ENCODE data around the gene HIF1A.
A peak's percentile ranks its signal among the peaks of the same experiment; 100 is the strongest.
"Not testable (repeated sequence)": the region's sequence is repeated elsewhere in the genome, so short reads cannot be mapped to it uniquely, and the experiment has no call there.

HIF1A gene

GRCh38 chr14:61694830-61695694 lies at the start of gene HIF1A:
HIF1A (plus strand) TSS chr14:61695513; CDS start chr14:61695805, 292 bp downstream.
- DNase-seq (ENCODE audit: low read depth), result peak; percentile 94

GRCh38 chr14:61646366-61647116 lies 48.8 kb upstream of the HIF1A start:
- DNase-seq (ENCODE audit: low read depth), result no peak

- DNase-seq (ENCODE audit: low read depth), result no peak
Measured at GRCh38 chr14:61647704-61648103, 47.6 kb upstream of the HIF1A start.

- DNase-seq (ENCODE audit: low read depth), result no peak
Measured at GRCh38 chr14:61648377-61648776, 46.9 kb upstream of the HIF1A start.

- DNase-seq (ENCODE audit: low read depth), result no peak
Measured at GRCh38 chr14:61649283-61649682, 46.0 kb upstream of the HIF1A start.

GRCh38 chr14:61651355-61651754 lies 44.0 kb upstream of the HIF1A start:
- no peak for DNase-seq (ENCODE audit: low read depth)

DNA sequence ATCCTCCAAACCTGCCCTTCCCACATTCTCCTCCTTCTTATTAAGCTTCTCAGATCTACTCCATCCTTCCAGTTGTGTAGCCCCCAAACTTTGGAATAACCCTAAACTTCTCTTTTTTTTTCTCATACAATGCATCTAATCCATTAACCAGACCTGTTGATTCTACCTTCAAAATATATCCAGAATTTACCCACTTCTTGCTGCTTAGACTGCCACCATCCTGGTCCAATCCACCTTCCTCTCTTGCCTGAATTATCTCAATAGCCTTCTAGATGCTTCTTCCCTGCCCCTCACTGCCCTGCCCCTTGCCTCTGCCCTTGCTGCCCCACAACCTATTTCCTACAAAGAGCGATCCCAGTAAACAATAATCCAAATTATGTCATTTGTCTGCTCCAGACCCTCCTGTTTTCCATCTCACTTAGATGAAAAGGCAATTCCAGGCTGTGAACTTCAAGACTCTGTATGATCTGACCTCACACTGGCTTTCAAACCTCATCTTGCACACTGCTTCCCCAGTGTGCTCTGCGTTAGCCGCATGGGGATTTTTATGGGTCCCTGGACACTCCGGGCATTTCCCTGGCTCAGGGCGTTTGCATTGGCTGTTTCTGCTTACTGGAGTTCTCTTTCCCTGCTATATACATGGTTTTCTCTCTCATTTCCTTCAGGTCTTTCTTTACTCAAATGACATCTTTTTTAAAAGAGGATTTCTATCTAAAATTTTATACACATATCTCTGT lies 42.6 kb upstream of the HIF1A start:
- no peak for DNase-seq (ENCODE audit: low read depth)

DNA sequence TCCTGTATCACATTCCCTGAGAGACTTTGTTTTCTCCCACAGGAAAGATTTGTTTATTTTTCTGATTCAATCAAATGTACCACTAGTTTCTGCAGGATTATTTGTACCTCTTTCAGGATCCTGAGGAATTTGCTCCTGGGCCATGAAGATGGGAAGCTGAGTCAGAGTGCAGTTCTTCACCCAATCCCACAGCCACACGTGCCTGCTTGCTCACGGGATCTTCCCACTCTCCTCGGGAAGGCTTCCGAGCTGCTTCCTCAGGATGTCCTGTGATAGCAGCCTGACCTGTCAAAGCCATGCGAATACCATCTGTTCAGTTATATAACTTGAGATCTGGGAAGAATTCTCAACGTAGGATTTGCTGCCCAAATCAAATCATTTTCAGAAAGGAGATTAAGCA lies 41.8 kb upstream of the HIF1A start:
- DNase-seq (ENCODE audit: low read depth), result no peak

GRCh38 chr14:61654026-61654425 lies 41.3 kb upstream of the HIF1A start:
- DNase-seq (ENCODE audit: low read depth), result no peak

DNA sequence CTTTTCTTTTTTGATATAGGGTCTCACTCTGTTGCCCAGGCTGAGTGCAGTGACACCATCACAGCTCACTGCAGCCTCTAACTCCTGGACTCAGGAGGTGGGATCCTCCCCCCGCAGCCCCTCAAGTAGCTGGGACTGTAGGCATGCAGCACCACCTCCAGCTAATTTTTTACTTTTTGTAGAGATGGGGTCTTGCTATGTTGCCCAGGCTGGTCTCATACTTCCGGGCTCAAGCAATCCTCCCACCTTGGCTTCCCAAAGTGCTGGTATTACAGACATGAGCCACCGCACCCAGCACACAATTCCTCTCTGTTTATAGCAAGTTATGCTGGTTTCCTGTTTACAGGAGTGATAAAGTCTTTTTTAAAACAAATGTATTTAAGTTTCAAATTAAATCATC lies 39.5 kb upstream of the HIF1A start:
- no peak for DNase-seq (ENCODE audit: low read depth)

DNA sequence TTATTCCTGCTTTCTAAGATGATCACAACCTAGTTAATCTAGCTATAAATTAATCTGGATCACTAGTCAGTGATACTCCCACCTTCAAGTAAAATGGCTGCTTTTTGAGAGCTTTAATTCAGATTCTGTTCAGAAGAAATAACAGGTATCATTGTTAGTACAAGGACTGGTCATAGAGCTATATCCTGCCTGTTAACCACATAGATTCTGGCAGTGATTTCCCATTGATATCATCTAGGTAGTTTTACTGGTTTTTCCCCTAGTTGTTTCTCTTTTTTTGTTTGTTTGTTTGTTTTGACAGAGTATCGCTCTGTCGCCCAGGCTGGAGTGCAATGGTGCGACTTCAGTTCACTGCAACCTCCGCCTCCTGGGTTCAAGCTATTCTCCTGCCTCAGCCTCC lies 39.0 kb upstream of the HIF1A start:
- no peak for DNase-seq (ENCODE audit: low read depth)

- DNase-seq (ENCODE audit: low read depth), result not testable (repeated sequence)
Measured at GRCh38 chr14:61658111-61658510, 37.2 kb upstream of the HIF1A start.

DNA sequence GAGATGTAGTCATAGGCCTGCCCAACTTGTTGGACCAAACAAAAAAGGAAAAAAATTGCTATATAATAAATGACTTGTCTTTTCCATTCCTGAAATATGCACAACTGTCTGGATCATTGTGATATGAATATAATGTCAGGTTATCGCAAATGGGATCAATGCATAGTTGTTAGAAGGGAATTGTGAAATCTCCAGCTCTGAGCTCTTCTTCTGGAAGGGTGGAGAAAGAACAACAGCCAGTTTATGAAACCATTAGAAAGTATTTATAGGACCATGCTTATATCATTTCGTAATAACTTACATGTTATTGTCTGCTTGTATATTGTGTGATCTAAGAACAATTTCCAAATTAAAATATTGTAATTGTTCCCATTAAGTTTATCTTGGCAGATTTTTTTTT lies 35.7 kb upstream of the HIF1A start:
- DNase-seq (ENCODE audit: low read depth), result no peak

DNA sequence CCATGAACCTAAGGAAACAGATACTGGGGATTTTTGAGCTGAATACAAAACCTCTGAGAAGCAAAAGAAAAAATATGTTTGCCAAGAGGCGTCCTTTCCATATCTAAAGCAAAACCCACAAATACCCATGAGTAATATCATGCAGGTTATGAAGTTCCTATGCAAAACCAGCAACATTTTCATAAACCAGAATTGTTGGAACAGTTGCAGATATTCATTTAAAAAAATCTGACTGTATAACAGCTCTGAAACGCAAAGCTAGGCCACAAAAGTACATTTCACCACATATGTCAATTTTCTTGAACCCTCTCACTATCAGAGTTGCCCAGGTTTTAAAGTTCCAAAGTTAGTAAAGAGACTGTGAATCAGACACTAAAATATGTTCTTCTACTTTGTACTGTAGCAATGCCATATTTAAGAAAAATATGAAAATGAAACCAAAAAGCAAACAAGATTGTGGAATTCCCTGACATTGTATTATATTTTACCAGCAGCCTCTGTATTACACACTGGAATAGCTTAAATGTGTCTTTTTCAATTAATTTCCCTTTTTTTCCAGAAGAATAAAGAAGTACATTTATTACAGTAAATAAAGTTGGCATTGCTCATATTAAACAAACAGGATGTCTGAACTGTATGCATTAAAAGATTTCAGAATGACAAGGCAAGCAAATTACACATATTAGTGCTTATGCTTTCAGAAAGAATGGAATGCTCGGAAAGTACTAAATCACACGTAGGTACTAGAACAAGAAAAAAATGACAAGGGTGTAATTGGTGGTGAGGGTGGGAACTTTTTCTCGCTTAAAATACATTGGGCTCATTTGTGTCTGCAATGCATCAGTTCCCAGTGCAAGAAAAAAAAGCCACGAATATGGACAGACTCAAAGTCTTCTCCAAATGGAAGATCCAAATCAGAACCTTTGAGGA lies 33.6 kb upstream of the HIF1A start:
- DNase-seq (ENCODE audit: low read depth), result no peak

DNA sequence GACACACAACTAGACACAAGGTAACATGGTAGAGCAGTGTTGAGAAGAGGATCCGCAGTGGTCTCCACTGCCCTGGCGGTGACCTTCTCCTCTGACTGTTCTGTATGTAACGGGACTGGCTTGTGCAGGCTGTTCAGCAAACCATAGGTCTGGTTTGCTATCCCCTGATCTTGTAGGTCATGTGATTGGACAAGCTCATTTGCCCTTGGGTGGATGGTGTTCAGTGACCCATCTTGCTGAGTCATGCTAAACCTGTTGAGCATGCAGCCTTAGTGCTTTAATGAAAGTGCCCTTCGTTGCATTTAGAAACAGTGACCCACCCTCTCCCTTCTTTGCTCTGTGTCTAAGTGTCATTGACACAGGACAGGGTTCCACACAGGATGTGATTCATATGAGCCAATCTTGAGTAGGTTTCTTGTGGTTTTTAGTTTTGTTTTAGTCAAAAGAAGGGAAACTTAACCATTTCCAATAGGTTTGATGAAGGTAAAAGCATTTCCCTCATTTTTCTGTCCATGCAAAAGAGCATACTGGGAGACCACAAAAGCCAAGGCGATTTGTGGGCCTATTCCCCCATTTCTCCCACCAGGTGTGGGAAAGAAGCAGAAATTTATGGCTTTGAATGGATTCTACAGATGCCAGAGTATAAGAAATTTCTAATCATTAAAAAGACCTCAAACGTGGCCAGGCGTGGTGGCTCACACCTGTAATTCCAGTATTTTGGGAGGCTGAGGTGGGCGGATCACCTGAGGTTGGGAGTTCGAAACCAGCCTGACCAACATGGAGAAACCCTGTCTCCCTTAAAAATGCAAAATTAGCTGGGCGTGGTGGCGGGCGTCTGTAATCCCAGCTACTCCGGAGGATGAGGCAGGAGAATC lies 32.6 kb upstream of the HIF1A start:
- DNase-seq (ENCODE audit: low read depth), result no peak

GRCh38 chr14:61663312-61663979 lies 31.9 kb upstream of the HIF1A start:
- DNase-seq (ENCODE audit: low read depth), result no peak

- DNase-seq (ENCODE audit: low read depth), result no peak
Measured at GRCh38 chr14:61668282-61668681, 27.0 kb upstream of the HIF1A start.

DNA sequence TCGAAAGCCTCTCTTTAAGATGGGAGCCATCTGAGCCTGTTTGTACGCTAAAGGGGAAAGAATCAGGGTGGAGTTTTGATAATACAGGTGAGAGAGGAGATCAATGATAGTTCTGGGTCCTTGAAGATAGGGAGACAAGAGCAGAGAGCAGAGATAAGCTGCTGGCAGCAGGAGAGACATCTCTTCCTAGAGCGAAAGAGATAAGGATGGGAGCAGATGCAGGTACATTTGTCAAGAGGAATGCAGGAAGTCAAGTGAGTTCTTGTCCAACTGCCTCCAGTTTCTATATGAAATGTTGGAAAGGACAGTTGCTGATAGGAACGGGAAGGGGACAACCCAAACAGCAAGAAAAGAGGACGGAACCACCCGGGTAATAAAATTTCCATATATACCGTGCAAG lies 24.7 kb upstream of the HIF1A start:
- DNase-seq (ENCODE audit: low read depth), result no peak

GRCh38 chr14:61671082-61671481 lies 24.2 kb upstream of the HIF1A start:
- no peak for DNase-seq (ENCODE audit: low read depth)

- no peak for DNase-seq (ENCODE audit: low read depth)
Measured at GRCh38 chr14:61672796-61673195, 22.5 kb upstream of the HIF1A start.

Data from GM04503 (cell line).